HEK293 (cell line): ENCODE measurements around the gene GLRA1.

Experiments
- GFI1B ChIP-seq: fragments of 450-650 bp; formaldehyde crosslinking; IDR thresholded peaks from 2 replicates; pipeline ENCODE4 v1.5.1; 2016; ENCODE audit warnings: missing biosample characterization, missing genetic modification characterization
- GLIS1 ChIP-seq: fragments of 450-650 bp; formaldehyde crosslinking; IDR thresholded peaks from 2 replicates; pipeline ENCODE4 v1.5.1; 2016; ENCODE audit warnings: missing biosample characterization, missing genetic modification characterization
- HOXA7 ChIP-seq: sonication (generic); formaldehyde crosslinking; IDR thresholded peaks from 2 replicates; pipeline ENCODE4 v1.8.1; 2022; ENCODE audit warnings: missing genetic modification reagents, borderline replicate concordance
- HOXC10 ChIP-seq: sonication (generic); formaldehyde crosslinking; IDR thresholded peaks from 2 replicates; pipeline ENCODE4 v1.8.1; 2023; ENCODE audit warnings: mild to moderate bottlenecking, missing genetic modification reagents
- KLF1 ChIP-seq: fragments of 450-650 bp; formaldehyde crosslinking; IDR thresholded peaks from 2 replicates; pipeline ENCODE4 v1.5.1; 2016; ENCODE audit warnings: missing biosample characterization, missing genetic modification characterization
- KLF7 ChIP-seq: fragments of 450-650 bp; formaldehyde crosslinking; IDR thresholded peaks from 2 replicates; pipeline ENCODE4 v1.5.1; 2016; ENCODE audit warnings: missing biosample characterization, missing genetic modification characterization, borderline replicate concordance
- MYNN ChIP-seq: fragments of 450-650 bp; formaldehyde crosslinking; IDR thresholded peaks from 2 replicates; pipeline ENCODE4 v1.5.1; 2016; ENCODE audit warnings: missing biosample characterization, missing genetic modification characterization, borderline replicate concordance
- MZF1 ChIP-seq: fragments of 450-650 bp; formaldehyde crosslinking; IDR thresholded peaks from 2 replicates; pipeline ENCODE4 v1.5.1; 2017; ENCODE audit warnings: missing biosample characterization, missing genetic modification characterization, borderline replicate concordance
- ZIC2 ChIP-seq: fragments of 450-650 bp; formaldehyde crosslinking; IDR thresholded peaks from 2 replicates; pipeline ENCODE4 v1.5.1; 2016; ENCODE audit warnings: missing biosample characterization, missing genetic modification characterization
- ZNF174 ChIP-seq: fragments of 450-650 bp; formaldehyde crosslinking; IDR thresholded peaks from 2 replicates; pipeline ENCODE4 v1.5.0; 2017; ENCODE audit warnings: missing biosample characterization, mild to moderate bottlenecking, missing genetic modification characterization
- ZNF311 ChIP-seq: fragments of 450-650 bp; formaldehyde crosslinking; IDR thresholded peaks from 2 replicates; pipeline ENCODE4 v1.5.1; 2017; ENCODE audit warnings: missing biosample characterization, missing genetic modification characterization, borderline replicate concordance
- ZNF501 ChIP-seq: fragments of 450-650 bp; formaldehyde crosslinking; IDR thresholded peaks from 2 replicates; pipeline ENCODE4 v1.5.1; 2016; ENCODE audit warnings: missing biosample characterization, missing genetic modification characterization
- ZNF514 ChIP-seq: fragments of 450-650 bp; formaldehyde crosslinking; IDR thresholded peaks from 2 replicates; pipeline ENCODE4 v1.5.1; 2016; ENCODE audit warnings: missing biosample characterization, missing genetic modification characterization
- ZNF585B ChIP-seq: fragments of 450-650 bp; formaldehyde crosslinking; IDR thresholded peaks from 2 replicates; pipeline ENCODE4 v1.5.1; 2016; ENCODE audit warnings: missing biosample characterization, missing genetic modification characterization
- ZSCAN16 ChIP-seq: fragments of 450-650 bp; formaldehyde crosslinking; IDR thresholded peaks from 2 replicates; pipeline ENCODE4 v1.5.1; 2016; ENCODE audit warnings: missing biosample characterization, missing genetic modification characterization
- TF ChIP-seq, protein P1 (sequence below): fragments of 450-650 bp; formaldehyde crosslinking; IDR thresholded peaks from 2 replicates; pipeline ENCODE4 v1.5.1; 2016; ENCODE audit warnings: missing biosample characterization, missing genetic modification characterization
- TF ChIP-seq, protein P2 (sequence below): fragments of 450-650 bp; formaldehyde crosslinking; IDR thresholded peaks from 2 replicates; pipeline ENCODE4 v1.5.1; 2016; ENCODE audit warnings: missing biosample characterization, missing genetic modification characterization
- TF ChIP-seq, protein P3 (sequence below): fragments of 450-650 bp; formaldehyde crosslinking; IDR thresholded peaks from 2 replicates; pipeline ENCODE4; 2016; ENCODE audit warnings: missing biosample characterization, missing genetic modification characterization
- TF ChIP-seq, protein P4 (sequence below): fragments of 450-650 bp; formaldehyde crosslinking; conservative IDR thresholded peaks from 2 replicates; pipeline ENCODE4 v1.5.1; 2016; ENCODE audit warnings: low read depth, missing biosample characterization, missing genetic modification characterization
- TF ChIP-seq, protein P5 (sequence below): fragments of 450-650 bp; formaldehyde crosslinking; IDR thresholded peaks from 2 replicates; pipeline ENCODE4 v1.5.1; 2016; ENCODE audit warnings: missing biosample characterization, missing genetic modification characterization, borderline replicate concordance
- TF ChIP-seq, protein P6 (sequence below): fragments of 450-650 bp; IDR thresholded peaks from 2 replicates; pipeline ENCODE4 v1.5.1; 2018; ENCODE audit warnings: missing biosample characterization, mild to moderate bottlenecking, missing genetic modification characterization
- TF ChIP-seq, protein P7 (sequence below): fragments of 450-650 bp; formaldehyde crosslinking; IDR thresholded peaks from 2 replicates; pipeline ENCODE4 v1.5.1; 2016; ENCODE audit warnings: missing biosample characterization, missing genetic modification characterization

GLRA1 gene

DNA sequence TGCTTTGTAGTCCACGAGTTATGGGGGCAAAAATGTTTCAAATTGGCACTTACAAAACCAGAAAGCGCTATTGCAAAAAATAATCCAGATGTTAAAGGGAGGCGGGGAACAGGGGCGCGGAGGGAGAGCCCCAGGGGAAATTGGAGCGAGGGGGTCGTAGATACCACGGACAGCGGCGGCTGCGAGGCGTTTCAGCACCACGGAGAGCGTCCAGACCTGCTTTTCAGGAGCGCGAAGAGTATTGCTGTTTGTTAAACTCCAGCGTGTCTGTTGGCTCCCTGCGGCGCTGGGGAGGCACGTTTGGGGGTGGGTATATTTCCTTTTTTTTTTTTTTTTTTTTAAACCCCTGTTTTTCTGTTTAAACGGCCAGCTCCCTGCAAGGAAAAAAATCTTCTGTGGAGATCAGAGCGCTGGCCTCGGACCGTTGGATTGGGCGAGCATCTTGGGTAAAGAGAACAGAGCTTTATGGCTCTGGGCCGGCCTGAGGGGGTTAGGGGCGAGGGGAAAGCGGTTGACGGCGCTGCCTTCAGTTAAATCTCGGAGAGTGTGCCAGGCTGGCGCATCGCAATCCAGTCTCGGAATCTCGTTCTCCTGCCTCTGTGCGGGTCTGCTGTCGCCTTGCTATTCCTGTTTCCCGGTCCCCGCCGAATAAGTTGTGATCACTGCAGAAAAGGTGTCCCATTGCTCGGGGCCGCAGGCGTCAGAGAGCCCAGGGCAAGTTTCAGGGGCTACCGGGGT is at the start of gene GLRA1 (continued):
- TF ChIP-seq, protein P1, sequence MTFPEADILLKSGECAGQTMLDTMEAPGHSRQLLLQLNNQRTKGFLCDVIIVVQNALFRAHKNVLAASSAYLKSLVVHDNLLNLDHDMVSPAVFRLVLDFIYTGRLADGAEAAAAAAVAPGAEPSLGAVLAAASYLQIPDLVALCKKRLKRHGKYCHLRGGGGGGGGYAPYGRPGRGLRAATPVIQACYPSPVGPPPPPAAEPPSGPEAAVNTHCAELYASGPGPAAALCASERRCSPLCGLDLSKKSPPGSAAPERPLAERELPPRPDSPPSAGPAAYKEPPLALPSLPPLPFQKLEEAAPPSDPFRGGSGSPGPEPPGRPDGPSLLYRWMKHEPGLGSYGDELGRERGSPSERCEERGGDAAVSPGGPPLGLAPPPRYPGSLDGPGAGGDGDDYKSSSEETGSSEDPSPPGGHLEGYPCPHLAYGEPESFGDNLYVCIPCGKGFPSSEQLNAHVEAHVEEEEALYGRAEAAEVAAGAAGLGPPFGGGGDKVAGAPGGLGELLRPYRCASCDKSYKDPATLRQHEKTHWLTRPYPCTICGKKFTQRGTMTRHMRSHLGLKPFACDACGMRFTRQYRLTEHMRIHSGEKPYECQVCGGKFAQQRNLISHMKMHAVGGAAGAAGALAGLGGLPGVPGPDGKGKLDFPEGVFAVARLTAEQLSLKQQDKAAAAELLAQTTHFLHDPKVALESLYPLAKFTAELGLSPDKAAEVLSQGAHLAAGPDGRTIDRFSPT (tag by site-specific recombination) = no peak
- no peak for TF ChIP-seq MZF1 (tag by site-specific recombination)
- no peak for TF ChIP-seq KLF7 (tag by site-specific recombination)
- TF ChIP-seq ZNF585B (tag by site-specific recombination) = no peak
- no peak for TF ChIP-seq ZIC2 (tag by site-specific recombination)
- TF ChIP-seq, protein P2, sequence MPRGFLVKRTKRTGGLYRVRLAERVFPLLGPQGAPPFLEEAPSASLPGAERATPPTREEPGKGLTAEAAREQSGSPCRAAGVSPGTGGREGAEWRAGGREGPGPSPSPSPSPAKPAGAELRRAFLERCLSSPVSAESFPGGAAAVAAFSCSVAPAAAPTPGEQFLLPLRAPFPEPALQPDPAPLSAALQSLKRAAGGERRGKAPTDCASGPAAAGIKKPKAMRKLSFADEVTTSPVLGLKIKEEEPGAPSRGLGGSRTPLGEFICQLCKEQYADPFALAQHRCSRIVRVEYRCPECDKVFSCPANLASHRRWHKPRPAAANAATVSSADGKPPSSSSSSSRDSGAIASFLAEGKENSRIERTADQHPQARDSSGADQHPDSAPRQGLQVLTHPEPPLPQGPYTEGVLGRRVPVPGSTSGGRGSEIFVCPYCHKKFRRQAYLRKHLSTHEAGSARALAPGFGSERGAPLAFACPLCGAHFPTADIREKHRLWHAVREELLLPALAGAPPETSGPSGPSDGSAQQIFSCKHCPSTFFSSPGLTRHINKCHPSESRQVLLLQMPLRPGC (tag by site-specific recombination) = no peak
- TF ChIP-seq MYNN = no peak
- no peak for TF ChIP-seq KLF1 (tag by site-specific recombination)
- TF ChIP-seq ZNF311 (tag by site-specific recombination) = no peak
- TF ChIP-seq GFI1B (tag by site-specific recombination) = no peak
- no peak for TF ChIP-seq ZNF514
- TF ChIP-seq, protein P3, sequence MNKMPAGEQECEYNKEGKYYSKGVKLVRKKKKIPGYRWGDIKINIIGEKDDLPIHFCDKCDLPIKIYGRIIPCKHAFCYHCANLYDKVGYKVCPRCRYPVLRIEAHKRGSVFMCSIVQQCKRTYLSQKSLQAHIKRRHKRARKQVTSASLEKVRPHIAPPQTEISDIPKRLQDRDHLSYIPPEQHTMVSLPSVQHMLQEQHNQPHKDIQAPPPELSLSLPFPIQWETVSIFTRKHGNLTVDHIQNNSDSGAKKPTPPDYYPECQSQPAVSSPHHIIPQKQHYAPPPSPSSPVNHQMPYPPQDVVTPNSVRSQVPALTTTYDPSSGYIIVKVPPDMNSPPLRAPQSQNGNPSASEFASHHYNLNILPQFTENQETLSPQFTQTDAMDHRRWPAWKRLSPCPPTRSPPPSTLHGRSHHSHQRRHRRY (tag by site-specific recombination) = no peak
- TF ChIP-seq, protein P4, sequence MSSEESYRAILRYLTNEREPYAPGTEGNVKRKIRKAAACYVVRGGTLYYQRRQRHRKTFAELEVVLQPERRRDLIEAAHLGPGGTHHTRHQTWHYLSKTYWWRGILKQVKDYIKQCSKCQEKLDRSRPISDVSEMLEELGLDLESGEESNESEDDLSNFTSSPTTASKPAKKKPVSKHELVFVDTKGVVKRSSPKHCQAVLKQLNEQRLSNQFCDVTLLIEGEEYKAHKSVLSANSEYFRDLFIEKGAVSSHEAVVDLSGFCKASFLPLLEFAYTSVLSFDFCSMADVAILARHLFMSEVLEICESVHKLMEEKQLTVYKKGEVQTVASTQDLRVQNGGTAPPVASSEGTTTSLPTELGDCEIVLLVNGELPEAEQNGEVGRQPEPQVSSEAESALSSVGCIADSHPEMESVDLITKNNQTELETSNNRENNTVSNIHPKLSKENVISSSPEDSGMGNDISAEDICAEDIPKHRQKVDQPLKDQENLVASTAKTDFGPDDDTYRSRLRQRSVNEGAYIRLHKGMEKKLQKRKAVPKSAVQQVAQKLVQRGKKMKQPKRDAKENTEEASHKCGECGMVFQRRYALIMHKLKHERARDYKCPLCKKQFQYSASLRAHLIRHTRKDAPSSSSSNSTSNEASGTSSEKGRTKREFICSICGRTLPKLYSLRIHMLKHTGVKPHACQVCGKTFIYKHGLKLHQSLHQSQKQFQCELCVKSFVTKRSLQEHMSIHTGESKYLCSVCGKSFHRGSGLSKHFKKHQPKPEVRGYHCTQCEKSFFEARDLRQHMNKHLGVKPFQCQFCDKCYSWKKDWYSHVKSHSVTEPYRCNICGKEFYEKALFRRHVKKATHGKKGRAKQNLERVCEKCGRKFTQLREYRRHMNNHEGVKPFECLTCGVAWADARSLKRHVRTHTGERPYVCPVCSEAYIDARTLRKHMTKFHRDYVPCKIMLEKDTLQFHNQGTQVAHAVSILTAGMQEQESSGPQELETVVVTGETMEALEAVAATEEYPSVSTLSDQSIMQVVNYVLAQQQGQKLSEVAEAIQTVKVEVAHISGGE (tag by site-specific recombination) = no peak
- no peak for TF ChIP-seq ZNF501
- TF ChIP-seq, protein P5, sequence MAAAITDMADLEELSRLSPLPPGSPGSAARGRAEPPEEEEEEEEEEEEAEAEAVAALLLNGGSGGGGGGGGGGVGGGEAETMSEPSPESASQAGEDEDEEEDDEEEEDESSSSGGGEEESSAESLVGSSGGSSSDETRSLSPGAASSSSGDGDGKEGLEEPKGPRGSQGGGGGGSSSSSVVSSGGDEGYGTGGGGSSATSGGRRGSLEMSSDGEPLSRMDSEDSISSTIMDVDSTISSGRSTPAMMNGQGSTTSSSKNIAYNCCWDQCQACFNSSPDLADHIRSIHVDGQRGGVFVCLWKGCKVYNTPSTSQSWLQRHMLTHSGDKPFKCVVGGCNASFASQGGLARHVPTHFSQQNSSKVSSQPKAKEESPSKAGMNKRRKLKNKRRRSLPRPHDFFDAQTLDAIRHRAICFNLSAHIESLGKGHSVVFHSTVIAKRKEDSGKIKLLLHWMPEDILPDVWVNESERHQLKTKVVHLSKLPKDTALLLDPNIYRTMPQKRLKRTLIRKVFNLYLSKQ (tag by site-specific recombination) = no peak
- TF ChIP-seq, protein P6, sequence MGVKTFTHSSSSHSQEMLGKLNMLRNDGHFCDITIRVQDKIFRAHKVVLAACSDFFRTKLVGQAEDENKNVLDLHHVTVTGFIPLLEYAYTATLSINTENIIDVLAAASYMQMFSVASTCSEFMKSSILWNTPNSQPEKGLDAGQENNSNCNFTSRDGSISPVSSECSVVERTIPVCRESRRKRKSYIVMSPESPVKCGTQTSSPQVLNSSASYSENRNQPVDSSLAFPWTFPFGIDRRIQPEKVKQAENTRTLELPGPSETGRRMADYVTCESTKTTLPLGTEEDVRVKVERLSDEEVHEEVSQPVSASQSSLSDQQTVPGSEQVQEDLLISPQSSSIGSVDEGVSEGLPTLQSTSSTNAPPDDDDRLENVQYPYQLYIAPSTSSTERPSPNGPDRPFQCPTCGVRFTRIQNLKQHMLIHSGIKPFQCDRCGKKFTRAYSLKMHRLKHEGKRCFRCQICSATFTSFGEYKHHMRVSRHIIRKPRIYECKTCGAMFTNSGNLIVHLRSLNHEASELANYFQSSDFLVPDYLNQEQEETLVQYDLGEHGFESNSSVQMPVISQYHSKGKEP (tag by site-specific recombination) = no peak
- TF ChIP-seq ZSCAN16 = no peak
- peak; percentile 90 for TF ChIP-seq HOXC10 (CRISPR knock-in tag)
- TF ChIP-seq, protein P7, sequence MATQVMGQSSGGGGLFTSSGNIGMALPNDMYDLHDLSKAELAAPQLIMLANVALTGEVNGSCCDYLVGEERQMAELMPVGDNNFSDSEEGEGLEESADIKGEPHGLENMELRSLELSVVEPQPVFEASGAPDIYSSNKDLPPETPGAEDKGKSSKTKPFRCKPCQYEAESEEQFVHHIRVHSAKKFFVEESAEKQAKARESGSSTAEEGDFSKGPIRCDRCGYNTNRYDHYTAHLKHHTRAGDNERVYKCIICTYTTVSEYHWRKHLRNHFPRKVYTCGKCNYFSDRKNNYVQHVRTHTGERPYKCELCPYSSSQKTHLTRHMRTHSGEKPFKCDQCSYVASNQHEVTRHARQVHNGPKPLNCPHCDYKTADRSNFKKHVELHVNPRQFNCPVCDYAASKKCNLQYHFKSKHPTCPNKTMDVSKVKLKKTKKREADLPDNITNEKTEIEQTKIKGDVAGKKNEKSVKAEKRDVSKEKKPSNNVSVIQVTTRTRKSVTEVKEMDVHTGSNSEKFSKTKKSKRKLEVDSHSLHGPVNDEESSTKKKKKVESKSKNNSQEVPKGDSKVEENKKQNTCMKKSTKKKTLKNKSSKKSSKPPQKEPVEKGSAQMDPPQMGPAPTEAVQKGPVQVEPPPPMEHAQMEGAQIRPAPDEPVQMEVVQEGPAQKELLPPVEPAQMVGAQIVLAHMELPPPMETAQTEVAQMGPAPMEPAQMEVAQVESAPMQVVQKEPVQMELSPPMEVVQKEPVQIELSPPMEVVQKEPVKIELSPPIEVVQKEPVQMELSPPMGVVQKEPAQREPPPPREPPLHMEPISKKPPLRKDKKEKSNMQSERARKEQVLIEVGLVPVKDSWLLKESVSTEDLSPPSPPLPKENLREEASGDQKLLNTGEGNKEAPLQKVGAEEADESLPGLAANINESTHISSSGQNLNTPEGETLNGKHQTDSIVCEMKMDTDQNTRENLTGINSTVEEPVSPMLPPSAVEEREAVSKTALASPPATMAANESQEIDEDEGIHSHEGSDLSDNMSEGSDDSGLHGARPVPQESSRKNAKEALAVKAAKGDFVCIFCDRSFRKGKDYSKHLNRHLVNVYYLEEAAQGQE (tag by site-specific recombination) = peak; percentile 100
- TF ChIP-seq GLIS1 (tag by site-specific recombination) = peak; percentile 17; the same call in 1 of the 2 replicates
- TF ChIP-seq ZNF174 = no peak
- peak; percentile 67; the same call in 1 of the 2 replicates for TF ChIP-seq HOXA7 (CRISPR knock-in tag)
